GM12878 (cell line): ENCODE measurements around the gene HSPA4. TPM values are rescaled to one million over a fixed set of nuclear protein-coding genes. Genes with fewer than 3 reads are reported as not detected.

Experiments used
- ATAC-seq: fragments of 200-7000 bp; cut with Tn5 transposase; 3 replicates; pipeline ENCODE4 v1.9.1; 2020; ENCODE audit warnings: mild to moderate bottlenecking, moderate library complexity
- BruUV-seq: library from RNA; stranded (reverse); fragments of 400-500 nt; replicated peaks from 2 replicates; lab custom pipeline; 2021; lab: Mats Ljungman, UMichigan
- CTCF ChIA-PET: fragments of 300-600 bp; sonication (Branson Sonifier 250); formaldehyde crosslinking; extraction: SDS; loops from one replicate; lab custom pipeline; 2021; ENCODE audit warnings: inconsistent platforms; lab: Yijun Ruan, JAX
- POLR2A ChIA-PET: fragments of 350-600 bp; formaldehyde crosslinking; extraction: SDS; loops from one replicate; lab custom pipeline; 2021; ENCODE audit warnings: inconsistent platforms; lab: Charles Lee
- RAD21 ChIA-PET: fragments of 300-600 bp; sonication (Branson Sonifier 250); formaldehyde crosslinking; loops from one replicate; lab custom pipeline; 2023; ENCODE audit warnings: antibody characterized with exemption; ENCODE audit not compliant: unreplicated experiment; lab: Charles Lee
- SMC1A ChIA-PET: fragments of 300-600 bp; sonication (Branson Sonifier 250); formaldehyde crosslinking; loops from one replicate; lab custom pipeline; 2023; ENCODE audit not compliant: unreplicated experiment, uncharacterized antibody; lab: Charles Lee
- DNase-seq: peaks from one replicate; pipeline ENCODE4 v3.0.0-alpha.2; 2011; ENCODE audit warnings: low read depth, low spot score
- FAIRE-seq: peaks from 3 replicates; lab custom pipeline; 2011; peaks lifted over from hg19 to GRCh38; lab: Jason Lieb, UNC
- H2AFZ ChIP-seq: 2 replicates; pipeline ENCODE4 v1.6.0; 2011; ENCODE audit warnings: low read depth, low read length, control low read depth; ENCODE audit not compliant: control insufficient read depth
- H3K27ac ChIP-seq: 2 replicates; pipeline ENCODE4 v1.5.1; 2011; ENCODE audit warnings: control low read depth; ENCODE audit not compliant: control insufficient read depth, insufficient read depth
- H3K27me3 ChIP-seq, 2 experiments: replicated peaks in 1 of 2; 2 replicates each; pipeline versions ENCODE4 v1.6.0 to v1.6.1; 2011; ENCODE audit warnings: low read length in 1 of 2; ENCODE audit not compliant: control insufficient read depth in 2 of 2, insufficient read depth in 2 of 2
- H3K36me3 ChIP-seq, 2 experiments: 2 replicates each; pipeline ENCODE4 v1.5.1; 2011; ENCODE audit warnings: low read length in 1 of 2; ENCODE audit not compliant: control insufficient read depth in 2 of 2, insufficient read depth in 2 of 2
- H3K4me1 ChIP-seq: 2 replicates; pipeline ENCODE4 v1.6.1; 2011; ENCODE audit warnings: mild to moderate bottlenecking, low read length, moderate library complexity, mixed read lengths; ENCODE audit not compliant: control insufficient read depth, insufficient read depth
- H3K4me2 ChIP-seq: 2 replicates; pipeline ENCODE4 v1.6.0; 2011; ENCODE audit warnings: control low read depth; ENCODE audit not compliant: control insufficient read depth, insufficient read depth
- H3K4me3 ChIP-seq: fragments of 200-600 bp; sonication (generic); 2 replicates; pipeline ENCODE4 v1.5.1; 2016
- H3K79me2 ChIP-seq: 2 replicates; pipeline ENCODE4 v1.6.0; 2011; ENCODE audit warnings: low read length; ENCODE audit not compliant: control insufficient read depth, insufficient read depth
- H3K9ac ChIP-seq: 2 replicates; pipeline ENCODE4 v1.8.0; 2011; ENCODE audit warnings: low read length, control low read depth, mixed read lengths; ENCODE audit not compliant: control insufficient read depth, insufficient read depth
- H3K9me3 ChIP-seq: replicated peaks from 3 replicates; pipeline ENCODE4 v1.5.1; 2011; ENCODE audit warnings: mild to moderate bottlenecking, low read length; ENCODE audit not compliant: control insufficient read depth, insufficient read depth
- H4K20me1 ChIP-seq: 2 replicates; pipeline ENCODE4 v1.6.0; 2011; ENCODE audit not compliant: control insufficient read depth, insufficient read depth
- CEBPB ChIP-seq, 2 experiments: fragments of 150-350 bp in 1 of 2; IDR thresholded peaks; 2 replicates each; pipeline ENCODE4 v1.6.1; 2012 to 2014; ENCODE audit warnings: low read depth in 2 of 2, low read length in 2 of 2, borderline replicate concordance in 1 of 2, inconsistent platforms in 1 of 2
- EZH2 ChIP-seq: IDR thresholded peaks from 2 replicates; pipeline ENCODE4 v1.6.1; 2012; ENCODE audit warnings: low read depth, mild to moderate bottlenecking, control low read depth, inconsistent platforms, low read length, borderline replicate concordance; ENCODE audit not compliant: control insufficient read depth
- IKZF2 ChIP-seq, 2 experiments: fragments of 450-650 bp; IDR thresholded peaks; 2 replicates each; pipeline ENCODE4 v1.6.1; 2017; ENCODE audit warnings: mild to moderate bottlenecking in 2 of 2, moderate library complexity in 2 of 2
- IRF3 ChIP-seq: fragments of 450-650 bp; IDR thresholded peaks from 2 replicates; pipeline ENCODE4 v1.6.1; 2014; ENCODE audit warnings: mild to moderate bottlenecking
- KDM1A ChIP-seq: fragments of 200-600 bp; sonication (generic); IDR thresholded peaks from 2 replicates; pipeline ENCODE4 v1.6.1; 2016; ENCODE audit warnings: borderline replicate concordance
- MXI1 ChIP-seq: fragments of 150-350 bp; IDR thresholded peaks from 2 replicates; pipeline ENCODE4 v1.6.1; 2011; ENCODE audit warnings: low read depth, mild to moderate bottlenecking, inconsistent platforms, low read length, improper control_type of control experiment
- NR2C2 ChIP-seq: IDR thresholded peaks from 2 replicates; pipeline ENCODE4 v1.6.1; 2011; ENCODE audit warnings: borderline replicate concordance, low read depth; ENCODE audit not compliant: control insufficient read depth, insufficient read length
- POLR2A ChIP-seq: IDR thresholded peaks from 2 replicates; pipeline ENCODE4 v1.6.1; 2011; ENCODE audit warnings: low read depth, mild to moderate bottlenecking, low read length
- SIN3A ChIP-seq: IDR thresholded peaks from 2 replicates; pipeline ENCODE4 v1.6.1; 2012; ENCODE audit warnings: low read depth, low read length, improper control_type of control experiment
- SPI1 ChIP-seq: IDR thresholded peaks from 2 replicates; pipeline ENCODE4 v1.6.1; 2011; ENCODE audit warnings: low read depth, mild to moderate bottlenecking, low read length, moderate library complexity, borderline replicate concordance; ENCODE audit not compliant: insufficient read depth
- TAF1 ChIP-seq: IDR thresholded peaks from 2 replicates; pipeline ENCODE4 v1.6.1; 2011; ENCODE audit warnings: mild to moderate bottlenecking, low read depth, low read length, borderline replicate concordance
- YBX1 ChIP-seq: fragments of 450-650 bp; IDR thresholded peaks from 2 replicates; pipeline ENCODE4 v1.6.1; 2016; ENCODE audit warnings: antibody characterized with exemption
- ZNF207 ChIP-seq: fragments of 450-650 bp; IDR thresholded peaks from 2 replicates; pipeline ENCODE4 v1.6.1; 2014; ENCODE audit warnings: antibody characterized with exemption, mild to moderate bottlenecking, borderline replicate concordance
- WGBS: methylation state at CpG from one replicate; pipeline ENCODE4 v1.1.6; 2016; ENCODE audit warnings: low lambda C conversion rate; ENCODE audit not compliant: insufficient replicate concordance, insufficient coverage; ENCODE audit errors: missing lambda C conversion rate; 5-methylcytosine and 5-hydroxymethylcytosine counted together
- in situ Hi-C: fragments of 300-500 bp; cut with MboI; formaldehyde crosslinking; loops from 9 replicates; pipeline ENCODE4 v1.14.3; 2018; ENCODE audit warnings: mixed read lengths
- intact Hi-C: fragments of 100-400 bp; cut with micrococcal nuclease; formaldehyde crosslinking; loops from one replicate; pipeline ENCODE4 v1.14.2; 2022; ENCODE audit not compliant: unreplicated experiment
- polyA plus RNA-seq, 11 experiments: library from polyadenylated mRNA; depleted of rRNA in 4 of 11; unstranded in 6 of 11; stranded (reverse) in 5 of 11; fragments of >200 nt; fragmentation: Nextera tagmentation in 4 of 11; fragmentation: Illumina TruSeq in 1 of 11; extraction: Ambion mirVana in 4 of 11; extraction: Trizol in 1 of 11; gene quantifications; 1 replicate in 1 of 11; 2 replicates in 10 of 11; pipeline versions ENCODE4 v1.2.1 to v1.2.3, GENCODE V29; 2011 to 2016; ENCODE audit warnings: inconsistent platforms in 2 of 11, missing spikeins in 2 of 11, low read depth in 1 of 11
- total RNA-seq, 4 experiments: library from RNA; depleted of rRNA in 3 of 4; stranded (reverse); fragments of >200 nt in 3 of 4; fragmentation: Illumina TruSeq in 1 of 4; extraction: Trizol in 1 of 4; gene quantifications; 2 replicates each; pipeline versions ENCODE4 v1.2.1 to v1.2.3, GENCODE V29; 2013 to 2021
- TF ChIP-seq, protein P1 (sequence below): fragments of 450-650 bp; IDR thresholded peaks from 2 replicates; pipeline ENCODE4 v1.6.1; 2017; ENCODE audit warnings: antibody characterized with exemption, mild to moderate bottlenecking, moderate library complexity

Gene HSPA4
- total and polyA plus RNA-seq, 10 of the 15 experiments (the other 5 are each of a cell fraction or from before 2014, with no cell fraction given) = 61.6 to 234 (median 116) TPM

DNA sequence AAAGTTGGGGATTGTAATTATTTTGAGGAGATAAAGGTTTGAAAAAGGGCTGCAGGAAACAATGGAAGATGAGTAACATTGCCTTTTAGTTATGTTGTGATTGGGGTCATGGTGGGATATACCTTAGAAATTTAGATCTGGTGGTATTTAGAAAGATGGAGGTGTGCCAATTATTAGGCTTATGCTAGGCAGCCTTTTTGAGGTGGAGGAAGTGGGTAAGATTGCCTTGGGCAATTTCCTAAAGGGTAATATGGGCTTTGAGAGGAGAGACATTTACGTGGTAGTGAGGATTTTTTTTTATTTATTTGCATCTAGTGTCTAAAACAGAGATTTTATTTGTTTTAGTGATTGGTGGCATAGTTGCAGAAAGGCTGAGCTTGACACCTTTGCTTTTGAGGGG lies 10.5 kb downstream of the HSPA4 start:
- TSS peak; percentile 21 for BruUV-seq
- Histone ChIP-seq H3K4me3 (no peak overlapping the region), H3K4me2 (no peak overlapping the region), H2AFZ (no peak overlapping the region), H3K27ac (no peak overlapping the region), H3K9ac (no peak overlapping the region), H3K79me2 (peaks cover 62% of the 10 kb centered on the region), H4K20me1 (no peaks in the 10 kb centered on the region), H3K9me3 (no peaks in the 10 kb centered on the region), H3K27me3 (no peaks in the 10 kb centered on the region), H3K36me3 (peaks cover 1 to 14% of the 10 kb centered on the region in 2 experiments; a peak in 3 of 4 replicates), H3K4me1 (peaks cover 5% of the 10 kb centered on the region)
- ATAC-seq (no peak), DNase-seq (no peak), FAIRE-seq (no peak)
- no peak for TF ChIP-seq NR2C2
- no peak for TF ChIP-seq POLR2A
- no peak for TF ChIP-seq YBX1
- no peak for TF ChIP-seq CEBPB (IDR thresholded peaks at IDR 0.05; ENCODE audit: borderline replicate concordance in 1 of 2, low read depth in 2 of 2, low read length in 2 of 2)
- TF ChIP-seq IRF3 = no peak
- no peak for TF ChIP-seq KDM1A
- 33% methylated on average over 1 of the region's 1 CpG for WGBS
- intact Hi-C loops = no loop called here
- in situ Hi-C loops = no loop called here
- CTCF ChIA-PET = no interaction called here
- POLR2A ChIA-PET = interaction anchor here (1.5 kb wide), 1 partner anchor 9 kb away, joined by 6 read pairs; no protein-coding TSS in a partner anchor
- SMC1A ChIA-PET = interaction anchor here (0.6 kb wide), 1 partner anchor 39 kb away, joined by 3 read pairs; no protein-coding TSS in a partner anchor
- RAD21 ChIA-PET = no interaction called here

GRCh38 chr5:133063965-133064364 lies 12.2 kb downstream of the HSPA4 start:
- Histone ChIP-seq H3K27me3 (no peaks in the 10 kb centered on the region), H3K9ac (no peak overlapping the region), H3K4me2 (no peak overlapping the region), H2AFZ (no peak overlapping the region), H3K9me3 (no peaks in the 10 kb centered on the region), H4K20me1 (no peaks in the 10 kb centered on the region), H3K36me3 (peaks cover 3 to 17% of the 10 kb centered on the region in 2 experiments; a peak in 3 of 4 replicates), H3K79me2 (peaks cover 47% of the 10 kb centered on the region), H3K27ac (no peak overlapping the region), H3K4me3 (no peak overlapping the region), H3K4me1 (no peaks in the 10 kb centered on the region; the same call in 1 of the 2 replicates)
- intact Hi-C loops = no loop called here
- BruUV-seq = no TSS peak
- ATAC-seq (no peak), FAIRE-seq (no peak), DNase-seq (no peak)
- ChIA-PET CTCF (no interaction called here), POLR2A (no interaction called here), SMC1A (interaction anchor here (1.1 kb wide), 1 partner anchor 41 kb away, joined by 3 read pairs; no protein-coding TSS in a partner anchor), RAD21 (no interaction called here)
- in situ Hi-C loops = no loop called here
- WGBS = 71% methylated on average over 10 of the region's 10 CpGs
- TF ChIP-seq YBX1 (no peak), ZNF207 (no peak), SPI1 (no peak), SIN3A (no peak), EZH2 (no peak), TAF1 (no peak), MXI1 (no peak), IKZF2 (IDR thresholded peaks at IDR 0.05) (no peak)
- TF ChIP-seq, protein P1, sequence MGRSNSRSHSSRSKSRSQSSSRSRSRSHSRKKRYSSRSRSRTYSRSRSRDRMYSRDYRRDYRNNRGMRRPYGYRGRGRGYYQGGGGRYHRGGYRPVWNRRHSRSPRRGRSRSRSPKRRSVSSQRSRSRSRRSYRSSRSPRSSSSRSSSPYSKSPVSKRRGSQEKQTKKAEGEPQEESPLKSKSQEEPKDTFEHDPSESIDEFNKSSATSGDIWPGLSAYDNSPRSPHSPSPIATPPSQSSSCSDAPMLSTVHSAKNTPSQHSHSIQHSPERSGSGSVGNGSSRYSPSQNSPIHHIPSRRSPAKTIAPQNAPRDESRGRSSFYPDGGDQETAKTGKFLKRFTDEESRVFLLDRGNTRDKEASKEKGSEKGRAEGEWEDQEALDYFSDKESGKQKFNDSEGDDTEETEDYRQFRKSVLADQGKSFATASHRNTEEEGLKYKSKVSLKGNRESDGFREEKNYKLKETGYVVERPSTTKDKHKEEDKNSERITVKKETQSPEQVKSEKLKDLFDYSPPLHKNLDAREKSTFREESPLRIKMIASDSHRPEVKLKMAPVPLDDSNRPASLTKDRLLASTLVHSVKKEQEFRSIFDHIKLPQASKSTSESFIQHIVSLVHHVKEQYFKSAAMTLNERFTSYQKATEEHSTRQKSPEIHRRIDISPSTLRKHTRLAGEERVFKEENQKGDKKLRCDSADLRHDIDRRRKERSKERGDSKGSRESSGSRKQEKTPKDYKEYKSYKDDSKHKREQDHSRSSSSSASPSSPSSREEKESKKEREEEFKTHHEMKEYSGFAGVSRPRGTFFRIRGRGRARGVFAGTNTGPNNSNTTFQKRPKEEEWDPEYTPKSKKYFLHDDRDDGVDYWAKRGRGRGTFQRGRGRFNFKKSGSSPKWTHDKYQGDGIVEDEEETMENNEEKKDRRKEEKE = no peak
